ENCODE data around the gene DLGAP4.

The DLGAP4 gene

GRCh38 chr20:36441027-36441414, 134.9 kb downstream of the DLGAP4 start:
- Histone ChIP-seq H3K9me3 (ENCODE audit: insufficient read depth, low read depth, low read length) (no peaks in the 10 kb centered on the region), H3K9ac (ENCODE audit: low read depth, low read length) (no peak overlapping the region), H3K27me3 (ENCODE audit: insufficient read depth, low read length) (peaks cover under 1% of the 10 kb centered on the region; the same call in 1 of the 2 replicates), H3K36me3 (ENCODE audit: insufficient read depth, low read depth, low read length) (no peaks in the 10 kb centered on the region), H3K4me3 (ENCODE audit: low read length) (no peak overlapping the region), H3K4me1 (ENCODE audit: insufficient read depth, low read length) (no peaks in the 10 kb centered on the region), H3K27ac (ENCODE audit: low read length) (no peak overlapping the region)

- H3K9me3 ChIP-seq (ENCODE audit: insufficient read depth, low read depth, low read length) = no peaks in the 10 kb centered on the region
- H3K27ac ChIP-seq (ENCODE audit: low read length) = no peak overlapping the region
- H3K36me3 ChIP-seq (ENCODE audit: insufficient read depth, low read depth, low read length) = no peaks in the 10 kb centered on the region
- H3K4me3 ChIP-seq (ENCODE audit: low read length) = no peak overlapping the region
- H3K9ac ChIP-seq (ENCODE audit: low read depth, low read length) = no peak overlapping the region
- no peaks in the 10 kb centered on the region for H3K4me1 ChIP-seq (ENCODE audit: insufficient read depth, low read length)
- H3K27me3 ChIP-seq (ENCODE audit: insufficient read depth, low read length) = no peaks in the 10 kb centered on the region
These were observed 135.3 kb downstream of the DLGAP4 start for GRCh38 chr20:36441416-36441815.

GRCh38 chr20:36445847-36446246, 139.7 kb downstream of the DLGAP4 start:
- Histone ChIP-seq H3K9ac (ENCODE audit: low read depth, low read length) (no peak overlapping the region), H3K4me1 (ENCODE audit: insufficient read depth, low read length) (no peaks in the 10 kb centered on the region), H3K27ac (ENCODE audit: low read length) (no peak overlapping the region), H3K9me3 (ENCODE audit: insufficient read depth, low read depth, low read length) (no peaks in the 10 kb centered on the region), H3K27me3 (ENCODE audit: insufficient read depth, low read length) (no peaks in the 10 kb centered on the region), H3K36me3 (ENCODE audit: insufficient read depth, low read depth, low read length) (no peaks in the 10 kb centered on the region), H3K4me3 (ENCODE audit: low read length) (no peak overlapping the region)

GRCh38 chr20:36446557-36446956, 140.4 kb downstream of the DLGAP4 start:
- no peak overlapping the region for H3K4me3 ChIP-seq (ENCODE audit: low read length)
- H3K36me3 ChIP-seq (ENCODE audit: insufficient read depth, low read depth, low read length) = no peaks in the 10 kb centered on the region
- no peaks in the 10 kb centered on the region for H3K9me3 ChIP-seq (ENCODE audit: insufficient read depth, low read depth, low read length)
- no peak overlapping the region for H3K9ac ChIP-seq (ENCODE audit: low read depth, low read length)
- no peak overlapping the region for H3K27ac ChIP-seq (ENCODE audit: low read length)
- H3K4me1 ChIP-seq (ENCODE audit: insufficient read depth, low read length) = no peaks in the 10 kb centered on the region
- no peaks in the 10 kb centered on the region for H3K27me3 ChIP-seq (ENCODE audit: insufficient read depth, low read length)

- no peak overlapping the region for H3K9ac ChIP-seq (ENCODE audit: low read depth, low read length)
- no peaks in the 10 kb centered on the region for H3K4me1 ChIP-seq (ENCODE audit: insufficient read depth, low read length)
- H3K9me3 ChIP-seq (ENCODE audit: insufficient read depth, low read depth, low read length) = no peaks in the 10 kb centered on the region
- no peak overlapping the region for H3K4me3 ChIP-seq (ENCODE audit: low read length)
- H3K27me3 ChIP-seq (ENCODE audit: insufficient read depth, low read length) = no peaks in the 10 kb centered on the region
- H3K36me3 ChIP-seq (ENCODE audit: insufficient read depth, low read depth, low read length) = no peaks in the 10 kb centered on the region
- no peak overlapping the region for H3K27ac ChIP-seq (ENCODE audit: low read length)
These were observed 141.0 kb downstream of the DLGAP4 start for GRCh38 chr20:36447101-36447500.

GRCh38 chr20:36449663-36450062, 143.5 kb downstream of the DLGAP4 start:
- H3K36me3 ChIP-seq (ENCODE audit: insufficient read depth, low read depth, low read length) = no peaks in the 10 kb centered on the region
- no peaks in the 10 kb centered on the region for H3K9me3 ChIP-seq (ENCODE audit: insufficient read depth, low read depth, low read length)
- H3K4me3 ChIP-seq (ENCODE audit: low read length) = no peak overlapping the region
- no peak overlapping the region for H3K27ac ChIP-seq (ENCODE audit: low read length)
- no peaks in the 10 kb centered on the region for H3K27me3 ChIP-seq (ENCODE audit: insufficient read depth, low read length)
- peaks cover 4% of the 10 kb centered on the region for H3K4me1 ChIP-seq (ENCODE audit: insufficient read depth, low read length)
- no peak overlapping the region for H3K9ac ChIP-seq (ENCODE audit: low read depth, low read length)

- Histone ChIP-seq H3K27me3 (ENCODE audit: insufficient read depth, low read length) (no peaks in the 10 kb centered on the region), H3K9ac (ENCODE audit: low read depth, low read length) (peak overlapping the region; percentile 41; the same call in 1 of the 2 replicates), H3K4me3 (ENCODE audit: low read length) (peak overlapping the region; percentile 29; the same call in 1 of the 2 replicates), H3K4me1 (ENCODE audit: insufficient read depth, low read length) (peaks cover 12% of the 10 kb centered on the region), H3K9me3 (ENCODE audit: insufficient read depth, low read depth, low read length) (no peaks in the 10 kb centered on the region), H3K27ac (ENCODE audit: low read length) (no peak overlapping the region), H3K36me3 (ENCODE audit: insufficient read depth, low read depth, low read length) (no peaks in the 10 kb centered on the region)
These were observed 148.2 kb downstream of the DLGAP4 start for GRCh38 chr20:36454332-36454697.

GRCh38 chr20:36454698-36455427, 148.7 kb downstream of the DLGAP4 start:
- Histone ChIP-seq H3K27ac (ENCODE audit: low read length) (peak overlapping the region; percentile 25), H3K9me3 (ENCODE audit: insufficient read depth, low read depth, low read length) (no peaks in the 10 kb centered on the region), H3K9ac (ENCODE audit: low read depth, low read length) (peak overlapping the region; percentile 41; the same call in 1 of the 2 replicates), H3K36me3 (ENCODE audit: insufficient read depth, low read depth, low read length) (no peaks in the 10 kb centered on the region), H3K4me1 (ENCODE audit: insufficient read depth, low read length) (peaks cover 12% of the 10 kb centered on the region), H3K27me3 (ENCODE audit: insufficient read depth, low read length) (no peaks in the 10 kb centered on the region), H3K4me3 (ENCODE audit: low read length) (peak overlapping the region; percentile 29; the same call in 1 of the 2 replicates)

GRCh38 chr20:36455972-36456625, 150.0 kb downstream of the DLGAP4 start:
- Histone ChIP-seq H3K4me3 (ENCODE audit: low read length) (no peak overlapping the region), H3K27me3 (ENCODE audit: insufficient read depth, low read length) (0 out of 2 replicates have a peak, but pooled peaks cover 3% of the 10 kb centered on the region)

GRCh38 chr20:36460648-36461599, 154.8 kb downstream of the DLGAP4 start:
- peak overlapping the region; percentile 52 for H3K27ac ChIP-seq (ENCODE audit: low read length)

More at GRCh38 chr20:36455972-36456625, 150.0 kb downstream of the DLGAP4 start:
- no peak overlapping the region for H3K9ac ChIP-seq (ENCODE audit: low read depth, low read length)
- H3K9me3 ChIP-seq (ENCODE audit: insufficient read depth, low read depth, low read length) = no peaks in the 10 kb centered on the region
- peaks cover 16% of the 10 kb centered on the region for H3K4me1 ChIP-seq (ENCODE audit: insufficient read depth, low read length)
- no peak overlapping the region for H3K27ac ChIP-seq (ENCODE audit: low read length)
- H3K36me3 ChIP-seq (ENCODE audit: insufficient read depth, low read depth, low read length) = no peaks in the 10 kb centered on the region

More at GRCh38 chr20:36460648-36461599, 154.8 kb downstream of the DLGAP4 start:
- H3K27me3 ChIP-seq (ENCODE audit: insufficient read depth, low read length) = 0 out of 2 replicates have a peak, but pooled peaks cover 3% of the 10 kb centered on the region
- no peaks in the 10 kb centered on the region for H3K9me3 ChIP-seq (ENCODE audit: insufficient read depth, low read depth, low read length)
- H3K36me3 ChIP-seq (ENCODE audit: insufficient read depth, low read depth, low read length) = no peaks in the 10 kb centered on the region
- peak overlapping the region; percentile 48; the same call in 1 of the 2 replicates for H3K4me3 ChIP-seq (ENCODE audit: low read length)
- peaks cover 26% of the 10 kb centered on the region for H3K4me1 ChIP-seq (ENCODE audit: insufficient read depth, low read length)
- peak overlapping the region; percentile 79; the same call in 1 of the 2 replicates for H3K9ac ChIP-seq (ENCODE audit: low read depth, low read length)
